Measurements from ENCODE around the gene DIP2C. TPM values are rescaled to one million over a fixed set of nuclear protein-coding genes. Genes with fewer than 3 reads are reported as not detected.
"Not testable (repeated sequence)": the region's sequence is repeated elsewhere in the genome, so short reads cannot be mapped to it uniquely, and the experiment has no call there.

The DIP2C gene
- total RNA-seq, 1 donor from 2014 or later = 5.1 TPM

DNA sequence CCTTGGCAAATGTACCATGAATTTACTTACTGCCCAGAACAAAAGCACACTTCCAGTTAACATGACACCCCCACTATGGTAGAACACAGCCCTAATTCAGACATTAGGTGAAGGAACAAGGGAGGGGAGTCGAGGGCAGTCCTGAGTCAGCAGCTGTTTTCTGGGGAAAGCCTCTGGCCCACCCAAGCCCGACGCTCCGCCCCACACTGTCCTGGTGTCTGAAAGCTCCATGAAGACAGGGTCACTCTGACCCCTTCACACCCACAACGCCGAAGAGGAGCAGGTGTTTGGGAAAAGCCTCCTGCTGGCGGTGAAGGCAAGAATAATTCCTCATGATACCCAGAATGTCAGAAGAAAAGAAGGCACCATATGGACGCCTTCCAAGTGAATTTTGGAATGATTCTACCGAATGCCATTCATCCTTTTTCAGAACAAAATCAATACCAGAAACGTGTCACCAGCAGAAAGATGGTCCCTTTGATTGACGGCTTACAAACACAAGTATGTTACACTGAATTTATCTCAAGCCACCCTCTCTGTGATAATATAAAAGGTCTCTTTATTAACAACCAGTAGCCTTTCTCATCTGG lies 172.1 kb downstream of the DIP2C start:
- no peak for DNase-seq (ENCODE audit: low read depth, low spot score)

DNA sequence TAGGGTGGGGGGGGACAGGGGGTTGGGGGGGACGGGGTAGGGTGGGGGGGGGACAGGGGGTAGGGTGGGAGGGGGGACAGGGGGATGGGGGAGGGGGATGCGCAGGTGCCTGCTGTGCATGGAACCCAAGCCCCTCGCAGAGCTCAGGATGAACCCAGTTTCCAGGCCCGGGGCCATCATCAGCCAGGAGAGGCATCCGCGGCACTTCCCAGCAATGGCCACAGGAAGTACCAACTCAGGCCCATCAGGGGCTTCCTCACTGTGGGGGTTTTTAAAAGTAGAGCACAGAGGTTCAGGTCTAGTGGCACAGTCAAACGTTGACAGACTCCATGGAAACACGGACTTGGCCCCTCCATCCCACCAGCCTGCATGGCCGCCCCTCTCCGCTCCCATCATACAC lies 172.7 kb downstream of the DIP2C start:
- no peak for DNase-seq (ENCODE audit: low read depth, low spot score)

DNA sequence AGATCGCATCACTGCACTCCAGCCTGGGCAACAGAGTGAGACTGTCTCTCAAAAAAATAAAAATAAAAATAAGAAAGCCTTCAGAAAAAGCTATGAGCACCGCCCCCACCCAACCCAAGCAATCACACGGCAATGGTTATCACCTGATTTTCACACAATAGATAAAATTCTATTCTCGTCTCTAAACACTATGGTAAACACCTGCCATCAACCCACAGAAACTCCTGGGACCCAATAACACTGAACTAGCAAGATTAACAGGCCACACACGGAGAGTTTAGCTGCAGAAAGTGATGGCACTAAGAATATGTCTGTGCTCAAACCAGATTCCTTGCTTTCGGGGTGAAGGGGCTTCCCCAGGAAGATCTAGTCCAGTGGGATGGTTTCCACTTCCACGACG lies 173.8 kb downstream of the DIP2C start:
- DNase-seq (ENCODE audit: low read depth, low spot score) = no peak

DNA sequence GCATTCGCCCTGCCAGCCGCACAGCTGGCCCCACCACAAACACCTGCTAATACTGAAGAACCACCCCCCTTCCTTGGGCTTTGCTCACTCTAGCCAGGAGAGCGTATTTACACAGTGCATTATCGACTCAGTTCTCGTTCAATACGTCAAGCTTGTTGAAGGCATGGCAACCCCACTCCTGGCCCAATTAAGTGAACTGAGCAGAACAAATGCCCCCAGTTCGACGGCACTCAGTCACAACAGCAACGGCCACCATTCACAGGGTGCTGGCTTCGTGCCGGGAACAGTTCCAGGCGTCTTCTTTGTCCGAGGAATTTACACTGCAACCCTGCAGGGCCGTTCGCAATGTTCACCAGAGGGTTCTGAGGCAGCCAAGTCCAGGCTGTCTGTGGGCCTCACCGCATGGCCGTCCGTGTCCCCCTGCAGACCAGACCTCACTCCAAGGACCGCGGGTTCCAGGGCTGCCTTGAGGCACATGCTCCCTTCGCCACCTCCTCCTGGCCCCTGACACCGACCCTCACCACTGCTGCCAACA lies 175.3 kb downstream of the DIP2C start:
- no peak for DNase-seq (ENCODE audit: low read depth, low spot score)

DNA sequence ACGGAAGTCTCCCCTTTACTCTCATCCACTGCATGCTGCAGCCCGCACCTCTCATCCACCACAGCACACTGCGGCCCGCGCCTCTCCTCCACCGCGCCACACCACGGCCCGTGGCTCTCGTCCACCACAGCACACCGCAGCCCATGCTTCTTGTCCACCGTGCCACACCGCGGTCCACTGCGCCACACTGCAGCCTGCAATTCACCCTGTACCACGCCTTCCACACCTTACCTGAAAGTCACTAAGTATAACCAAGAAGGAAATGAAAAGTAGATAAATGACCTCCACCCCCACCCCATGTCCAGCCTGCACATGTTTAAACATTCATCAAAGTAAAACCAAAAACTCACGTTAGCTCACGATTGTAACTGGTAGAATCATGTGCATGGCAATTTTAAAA lies 176.1 kb downstream of the DIP2C start:
- DNase-seq (ENCODE audit: low read depth, low spot score) = no peak

DNA sequence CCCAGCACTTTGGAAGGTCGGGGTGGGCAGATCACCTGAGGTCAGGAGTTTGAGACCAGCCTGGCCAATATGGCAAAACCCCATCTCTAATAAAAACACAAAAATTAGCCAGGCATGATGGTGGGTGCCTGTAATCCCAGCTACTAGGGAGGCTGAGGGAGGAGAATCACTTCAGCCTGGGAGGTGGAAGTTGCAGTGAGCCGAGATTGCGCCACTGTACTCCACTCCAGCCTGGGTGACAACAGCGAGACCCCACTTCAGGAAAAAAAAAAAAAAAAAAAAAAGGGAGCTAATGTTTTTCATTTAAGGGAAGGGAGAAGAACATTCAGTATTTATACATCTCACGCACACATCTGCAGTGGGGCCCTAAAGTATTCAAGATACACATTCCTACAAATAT lies 176.8 kb downstream of the DIP2C start:
- DNase-seq (ENCODE audit: low read depth, low spot score) = not testable (repeated sequence)

DNA sequence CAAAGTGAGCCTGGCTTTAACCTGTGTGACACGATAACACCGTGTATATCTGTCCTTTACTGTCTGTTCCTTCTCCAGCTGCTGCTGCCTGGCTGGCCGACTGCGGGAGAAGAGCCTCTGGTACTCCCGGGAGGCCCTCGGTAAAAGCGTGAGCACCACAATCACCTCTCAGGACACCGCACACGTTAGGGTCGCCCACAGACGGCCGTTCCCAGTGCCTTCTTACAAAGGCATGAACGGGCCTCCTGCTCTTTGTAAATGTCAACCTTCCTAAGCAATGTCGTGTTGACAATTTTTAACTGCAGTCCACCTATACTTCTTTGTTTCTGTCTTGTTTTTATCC lies 177.6 kb downstream of the DIP2C start:
- no peak for DNase-seq (ENCODE audit: low read depth, low spot score)

DNA sequence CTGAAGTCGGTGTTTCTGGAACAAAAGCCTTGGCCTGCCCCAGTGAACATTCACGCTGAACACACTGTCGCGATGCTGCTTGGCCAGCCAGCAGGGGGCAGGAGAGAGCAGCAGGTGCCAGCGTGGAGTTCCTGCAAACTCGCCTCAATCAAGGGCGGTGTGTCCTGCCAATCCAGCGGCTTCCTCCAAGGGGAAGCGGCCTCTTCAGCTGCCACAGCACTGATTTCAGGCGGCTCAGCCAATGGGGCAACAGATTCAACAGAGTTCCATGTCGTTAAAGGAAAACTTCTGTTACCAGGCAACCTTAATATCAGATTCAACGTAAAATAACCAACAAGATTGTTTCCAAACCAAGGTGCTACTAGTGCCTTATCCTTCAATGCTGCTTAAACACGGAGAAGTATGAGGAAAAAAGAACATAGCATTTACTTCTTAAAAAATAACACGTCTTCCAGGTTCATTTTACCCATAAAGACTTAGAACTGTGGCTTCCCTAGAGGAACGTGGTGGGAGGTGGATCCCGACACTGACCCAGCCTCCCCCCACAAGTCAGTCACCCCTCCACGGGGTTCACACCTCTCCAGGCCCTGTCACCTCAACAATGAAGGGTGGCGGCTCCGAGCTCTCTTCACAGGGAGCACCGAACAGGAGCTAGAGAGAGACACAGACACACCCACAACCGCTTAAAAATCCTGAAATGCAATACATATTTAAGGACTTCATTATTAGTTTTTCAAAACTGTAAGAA lies 178.2 kb downstream of the DIP2C start:
- peak; percentile 73 for DNase-seq (ENCODE audit: low read depth, low spot score)

DNA sequence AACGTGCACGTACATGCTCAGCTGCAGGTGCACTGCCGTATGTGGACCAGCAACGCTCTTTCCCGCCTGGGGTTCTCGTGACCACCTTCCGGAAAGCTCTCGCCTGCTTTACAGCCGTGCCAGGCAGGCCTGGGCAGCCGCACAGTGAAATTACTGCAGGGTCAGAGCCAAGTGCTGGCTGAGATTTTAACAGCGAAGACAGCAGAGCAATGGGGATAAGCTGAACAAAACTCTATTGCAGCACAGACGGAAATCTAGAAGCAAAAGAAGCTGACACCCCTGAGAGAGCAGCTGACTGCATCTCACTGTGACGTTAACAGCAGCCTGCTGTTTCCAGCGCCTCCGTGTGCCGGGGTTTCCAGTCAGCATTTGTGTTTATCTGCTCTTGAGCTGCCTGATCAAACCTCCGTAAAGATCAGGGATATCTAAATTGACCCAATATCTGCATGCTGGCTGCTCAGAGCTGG lies 179.0 kb downstream of the DIP2C start:
- DNase-seq (ENCODE audit: low read depth, low spot score) = no peak

DNA sequence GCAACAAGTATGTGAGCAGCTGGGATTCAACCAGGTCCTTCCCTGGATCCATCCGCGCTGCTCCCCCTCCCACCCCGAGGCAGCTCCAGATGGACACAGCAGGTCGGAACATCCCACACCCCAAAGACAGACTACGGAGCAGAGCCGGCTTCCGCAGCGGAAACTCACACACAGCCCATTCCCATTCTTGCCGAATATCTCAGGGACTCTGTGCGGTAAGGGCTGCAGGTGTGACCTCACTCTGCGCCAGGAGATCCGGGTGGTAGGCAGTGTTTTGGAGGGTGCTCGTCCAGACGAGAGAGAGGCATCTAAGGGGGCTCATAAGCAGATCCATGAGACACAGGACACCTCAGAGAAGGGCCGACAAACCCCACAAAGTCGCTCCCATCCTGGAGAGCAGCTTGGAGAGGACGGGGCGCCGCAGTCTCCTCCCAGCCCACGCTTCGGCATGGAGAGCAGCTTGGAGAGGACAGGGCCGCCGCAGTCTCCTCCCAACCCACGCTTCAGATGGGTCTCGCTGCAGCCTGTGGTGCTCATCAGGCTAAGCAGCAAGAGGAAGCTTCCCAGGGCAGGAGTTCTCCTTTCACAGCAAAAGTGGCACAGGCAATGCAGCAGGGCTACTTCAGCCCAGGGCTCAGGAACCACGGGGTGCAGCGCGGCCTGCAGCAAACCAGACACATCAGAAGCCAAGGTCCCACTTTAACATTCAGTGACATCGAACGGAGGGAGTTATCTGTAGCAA lies 179.9 kb downstream of the DIP2C start:
- no peak for DNase-seq (ENCODE audit: low read depth, low spot score)

DNA sequence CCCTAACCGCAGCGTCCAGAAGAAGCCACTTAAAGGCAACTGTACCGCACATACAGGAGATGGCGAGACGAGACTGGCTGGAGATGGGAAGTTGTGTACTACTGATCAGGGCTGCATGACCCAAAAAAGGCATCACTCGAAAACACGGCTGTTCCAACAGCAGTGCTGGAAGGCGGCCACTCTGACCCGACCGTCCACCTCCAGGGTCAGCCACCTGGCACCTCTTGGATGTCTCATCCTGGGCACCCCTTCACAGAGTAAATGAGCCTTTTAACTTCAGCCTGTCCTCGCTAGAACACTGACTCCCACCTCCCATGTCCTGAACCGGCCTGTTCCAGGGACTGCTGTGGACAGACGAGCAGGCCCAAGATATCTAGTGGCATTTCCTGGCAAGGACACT lies 180.7 kb downstream of the DIP2C start:
- no peak for DNase-seq (ENCODE audit: low read depth, low spot score)

DNA sequence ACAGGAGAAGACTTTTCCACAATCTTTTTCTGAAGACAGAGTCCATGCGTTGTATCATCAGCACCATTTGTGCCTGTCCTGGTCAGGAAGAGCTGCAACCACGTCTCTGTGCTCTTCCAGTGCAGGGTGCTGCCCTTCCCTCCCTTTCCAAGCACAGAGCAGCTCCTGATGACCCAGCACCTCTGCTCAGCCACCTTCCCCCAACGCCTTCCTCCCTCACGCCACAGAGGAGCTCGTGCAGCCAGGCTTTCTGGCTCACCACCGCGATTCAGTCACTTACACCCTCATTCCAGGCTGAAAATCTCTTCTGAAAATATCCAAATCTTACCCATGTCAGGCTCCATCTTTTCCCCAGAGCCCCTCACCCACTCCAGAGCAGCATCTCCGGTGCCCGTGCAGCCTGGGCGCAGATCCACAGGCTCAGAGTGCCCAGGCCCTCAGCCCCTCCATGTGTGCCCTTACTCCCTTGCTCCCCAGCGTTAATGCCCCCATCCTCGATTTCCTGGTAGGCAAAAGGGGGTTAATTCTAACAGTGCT lies 181.5 kb downstream of the DIP2C start:
- DNase-seq (ENCODE audit: low read depth, low spot score) = no peak

DNA sequence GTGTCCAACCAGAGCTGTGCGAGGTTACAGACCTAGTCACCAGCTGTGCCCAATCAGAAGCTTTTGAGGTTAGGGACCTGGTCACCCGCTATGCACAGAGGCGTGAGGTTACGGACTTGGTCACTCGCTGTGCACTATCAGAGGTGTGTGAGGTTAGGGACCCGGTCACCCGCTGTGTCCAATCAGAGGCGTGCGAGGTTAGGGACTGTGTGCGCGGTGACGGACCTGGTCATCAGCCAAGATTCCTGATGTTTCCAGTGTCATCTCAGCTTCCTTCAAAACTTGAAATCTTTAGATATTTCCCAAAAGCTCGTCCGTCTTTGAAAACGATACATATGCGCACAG lies 182.1 kb downstream of the DIP2C start:
- no peak for DNase-seq (ENCODE audit: low read depth, low spot score)

DNA sequence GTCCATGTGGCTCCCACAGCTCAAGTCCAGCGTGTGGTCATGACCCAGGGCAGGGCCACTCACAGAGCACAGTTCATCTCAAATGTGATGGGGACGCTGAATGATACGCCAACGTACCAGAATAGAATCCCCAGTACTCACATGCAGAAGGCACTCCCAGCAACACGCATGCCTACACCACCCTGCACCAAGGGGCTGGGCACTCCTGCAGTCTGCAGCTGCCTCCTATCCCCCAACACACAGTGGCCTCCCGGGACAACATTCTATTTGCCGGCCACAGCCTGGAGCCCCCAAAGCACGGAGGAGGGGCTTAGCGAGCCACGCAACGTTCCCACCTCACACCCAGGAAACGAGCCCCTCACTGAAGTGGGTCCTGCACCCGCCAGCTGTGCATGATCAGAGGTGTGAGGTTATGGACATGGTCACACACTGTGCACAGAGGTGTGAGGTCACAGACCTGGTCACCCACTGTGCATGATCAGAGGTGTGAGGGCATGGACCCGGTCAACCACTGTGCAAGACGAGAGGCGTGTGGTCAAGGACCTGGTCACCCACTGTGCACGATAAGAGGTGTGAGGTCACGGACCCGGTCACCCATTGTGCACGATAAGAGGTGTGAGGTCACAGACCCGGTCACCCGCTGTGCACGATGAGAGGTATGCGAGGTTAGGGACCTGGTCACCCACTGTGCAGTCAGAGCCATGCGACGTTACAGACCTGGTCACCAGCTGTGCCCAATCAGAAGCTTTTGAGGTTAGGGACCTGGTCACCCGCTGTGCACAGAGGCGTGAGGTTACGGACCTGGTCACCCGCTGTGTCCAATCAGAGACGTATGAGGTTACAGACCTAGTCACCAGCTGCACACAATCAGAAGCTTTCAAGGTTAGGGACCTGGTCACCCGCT lies 182.8 kb downstream of the DIP2C start:
- DNase-seq (ENCODE audit: low read depth, low spot score) = no peak

DNA sequence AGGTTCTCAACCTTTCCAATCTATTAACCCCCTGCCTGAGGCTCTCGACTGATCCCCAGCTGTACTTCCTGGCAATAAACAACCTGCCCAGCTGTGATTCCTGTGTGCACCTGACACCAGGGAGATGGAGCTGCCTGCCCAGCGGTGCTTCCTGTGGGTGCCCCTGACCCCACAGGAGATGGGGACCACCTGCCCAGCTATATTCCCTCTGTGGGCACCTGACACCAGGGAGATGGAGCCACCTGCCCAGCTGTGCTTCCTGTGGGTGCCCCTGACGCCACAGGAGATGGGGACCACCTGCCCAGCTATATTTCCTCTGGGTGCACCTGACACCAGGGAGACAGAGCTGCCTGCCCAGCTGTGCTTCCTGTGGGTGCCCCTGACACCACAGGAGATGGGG lies 184.0 kb downstream of the DIP2C start:
- DNase-seq (ENCODE audit: low read depth, low spot score) = no peak

DNA sequence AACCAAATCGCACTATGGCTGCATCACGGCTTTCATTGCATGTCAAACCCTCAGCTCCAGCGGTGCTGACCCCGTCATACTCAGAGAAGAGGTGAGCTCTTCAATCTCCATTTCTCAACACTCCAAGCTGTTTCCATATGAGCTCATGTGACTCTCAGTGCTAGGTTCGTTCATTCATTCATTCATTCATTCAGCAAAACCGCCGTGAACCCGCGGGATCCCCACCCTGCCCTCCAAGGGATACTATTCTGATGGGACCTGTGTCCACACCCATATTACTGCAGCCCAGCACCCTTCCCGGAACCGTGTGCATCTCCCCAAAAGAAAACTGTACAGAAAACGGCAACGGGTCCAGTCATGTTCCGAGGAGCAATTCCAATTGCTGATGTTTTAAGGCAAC lies 184.7 kb downstream of the DIP2C start:
- DNase-seq (ENCODE audit: low read depth, low spot score) = no peak

DNA sequence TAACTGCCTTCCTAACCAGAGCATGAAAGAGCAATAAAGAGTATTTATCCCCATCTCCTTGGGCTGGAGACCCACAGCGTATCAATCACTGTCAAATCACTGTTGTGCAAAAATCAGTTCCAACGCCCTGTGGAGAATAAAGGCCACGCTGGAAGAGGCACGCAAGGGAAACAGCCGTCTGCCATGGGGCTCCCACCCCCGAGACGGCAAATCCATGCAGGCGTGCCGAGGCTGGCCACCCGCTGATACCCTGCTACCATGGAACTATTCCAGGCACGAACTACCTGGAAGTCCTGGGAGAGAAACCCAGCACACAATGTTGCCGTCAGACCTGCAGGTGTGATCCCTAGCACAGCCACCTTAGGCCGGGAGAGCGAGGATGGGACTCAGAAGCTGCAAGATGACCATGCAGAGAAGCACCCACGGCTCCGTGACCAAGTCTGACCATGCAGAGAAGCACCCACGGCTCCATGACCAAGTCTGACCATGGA lies 185.3 kb downstream of the DIP2C start:
- DNase-seq (ENCODE audit: low read depth, low spot score) = no peak

DNA sequence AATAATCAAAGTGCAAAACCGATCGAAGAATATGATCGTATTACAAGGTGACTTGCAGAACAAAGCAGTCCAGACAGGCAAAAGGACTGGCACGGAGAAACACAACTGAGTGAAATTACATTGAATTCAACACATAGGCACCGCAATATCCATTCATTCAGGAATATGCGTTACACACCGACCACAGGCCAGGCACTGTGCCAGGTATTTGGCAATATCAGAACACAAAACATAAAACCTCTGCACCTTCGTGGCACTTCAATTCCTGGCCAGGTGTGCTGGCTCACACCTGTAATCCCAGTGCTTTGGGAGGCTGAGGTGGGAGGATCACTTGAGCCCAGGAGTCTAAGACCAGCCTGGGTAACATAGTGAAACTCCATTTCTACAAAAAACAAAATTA lies 187.9 kb downstream of the DIP2C start:
- no peak for DNase-seq (ENCODE audit: low read depth, low spot score)

DNA sequence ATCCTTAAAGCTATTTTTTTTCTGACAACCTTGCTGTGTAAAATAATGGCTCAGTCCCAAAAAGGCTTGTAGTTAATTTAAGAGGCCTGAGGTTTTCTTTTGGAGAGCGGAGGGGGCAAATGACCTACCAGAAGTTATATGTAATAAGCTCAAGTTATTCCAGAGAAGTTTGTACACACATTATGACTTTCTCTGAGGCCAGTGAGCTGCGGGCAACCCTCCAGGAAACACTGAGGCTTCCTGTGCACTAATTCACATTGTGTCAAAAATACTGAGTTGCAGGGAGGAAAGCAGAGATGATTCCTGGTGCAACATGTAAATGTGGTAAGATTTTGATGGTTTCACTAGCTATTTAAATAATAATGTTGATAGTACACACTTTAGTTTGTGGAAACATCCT lies 188.6 kb downstream of the DIP2C start:
- DNase-seq (ENCODE audit: low read depth, low spot score) = no peak

DNA sequence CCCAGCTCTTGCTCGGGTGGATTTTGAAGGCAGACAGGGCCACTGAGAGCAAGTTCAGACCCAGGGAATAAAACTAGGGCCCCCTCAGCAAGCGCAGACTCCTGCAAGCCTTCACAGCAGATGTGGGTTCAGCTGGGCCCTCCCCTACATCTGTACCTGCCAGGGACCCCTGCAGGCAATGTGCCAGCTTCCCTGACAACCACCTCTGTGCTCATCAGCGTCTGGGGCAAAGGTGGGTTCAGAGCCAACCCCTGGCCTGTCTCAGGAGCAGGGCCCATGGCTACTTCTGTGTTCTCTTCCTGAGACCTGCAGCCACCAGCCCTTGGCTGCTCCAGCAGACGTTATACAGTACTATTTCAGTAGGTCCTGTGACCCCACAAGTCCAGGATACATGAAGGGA lies 189.5 kb downstream of the DIP2C start:
- DNase-seq (ENCODE audit: low read depth, low spot score) = no peak

Data from pulmonary artery endothelial cell (primary cell).